Measurements from ENCODE around the gene RCSD1.

The RCSD1 gene

DNA sequence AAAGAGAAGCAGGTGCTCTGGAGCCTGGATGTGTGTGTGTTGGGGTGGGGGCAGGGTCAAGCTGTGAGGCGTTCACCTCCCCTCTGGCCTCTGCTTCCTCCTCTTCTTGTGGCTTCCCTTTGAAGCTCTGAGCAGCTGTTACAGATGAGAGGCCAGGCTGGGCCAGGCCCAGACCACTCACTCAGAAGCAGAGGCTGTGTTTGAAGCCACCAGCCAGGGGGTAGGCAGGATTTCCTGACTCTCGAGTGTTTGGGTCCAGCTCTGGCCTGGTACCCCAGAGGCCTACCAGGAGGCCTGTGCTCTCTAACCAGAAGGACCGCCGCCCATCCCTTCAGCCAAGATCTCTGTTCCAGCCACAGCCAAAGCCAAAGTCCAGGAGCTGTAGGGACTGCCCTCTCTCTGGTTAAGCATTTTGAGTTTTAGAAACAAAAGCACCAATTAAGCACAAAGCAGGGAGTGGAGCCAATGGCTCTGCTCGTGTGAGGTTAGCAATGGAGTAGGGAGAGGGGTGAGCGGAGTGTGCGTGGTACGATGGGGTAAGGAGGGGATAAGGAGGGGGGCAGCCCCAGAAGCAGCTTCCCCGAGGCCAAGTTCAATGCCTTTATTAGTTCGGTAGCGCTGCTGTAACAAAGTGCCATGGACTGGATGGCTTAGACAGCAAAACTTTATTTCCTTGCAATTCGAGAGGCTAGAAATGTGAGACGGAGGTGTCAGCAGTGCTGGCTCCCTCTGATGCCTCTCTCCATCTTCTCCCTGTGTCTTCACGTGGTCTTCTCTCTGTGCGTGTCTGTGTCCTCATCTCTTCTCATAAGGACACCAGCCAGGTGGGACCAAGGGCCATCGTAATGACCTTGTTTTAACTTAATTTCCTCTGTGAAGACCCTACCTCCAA is 20.5 kb downstream of the RCSD1 start:
- H3K4me1 ChIP-seq (ENCODE audit: low read length), result peaks cover 12% of the 10 kb centered on the region; the same call in 1 of the 2 replicates
- no peaks in the 10 kb centered on the region for H4K20me1 ChIP-seq (ENCODE audit: insufficient read depth, low read length)

DNA sequence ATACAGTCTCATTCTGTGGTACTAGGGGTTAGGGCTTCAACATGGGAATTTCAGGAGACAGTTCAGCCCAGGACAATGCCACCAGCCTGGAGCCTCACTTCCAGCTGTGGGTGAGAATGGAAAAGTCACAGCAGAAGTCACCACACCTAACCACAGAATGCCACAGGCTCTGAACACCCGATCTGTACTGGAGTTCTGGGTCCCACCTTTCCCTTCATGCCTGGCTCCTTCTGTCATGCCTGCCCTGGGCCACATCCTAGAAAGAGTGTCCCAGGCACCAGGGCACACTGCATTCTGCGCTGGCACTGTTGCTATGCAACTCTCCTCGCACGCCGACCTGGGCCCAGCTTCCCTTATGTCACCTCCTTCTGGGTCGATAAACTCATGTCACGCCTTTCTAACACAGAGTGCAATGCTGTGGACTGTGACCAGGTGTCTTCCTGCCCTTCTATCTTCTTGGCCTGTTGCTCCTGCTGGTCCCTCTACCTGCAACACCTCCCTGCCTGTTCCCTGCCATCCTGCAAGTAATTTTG is 21.2 kb downstream of the RCSD1 start:
- H3K79me2 ChIP-seq (ENCODE audit: low read length), result no peaks in the 10 kb centered on the region

More for the DNA sequence above, 20.5 kb downstream of the RCSD1 start:
- no peaks in the 10 kb centered on the region for H3K79me2 ChIP-seq (ENCODE audit: low read length)
- H3K27me3 ChIP-seq (ENCODE audit: low read depth, low read length), result no peaks in the 10 kb centered on the region
- H3K4me2 ChIP-seq (ENCODE audit: low read length), result no peak overlapping the region
- H3K4me3 ChIP-seq (ENCODE audit: low read length), result no peak overlapping the region
- no peak overlapping the region for H3K9ac ChIP-seq (ENCODE audit: low read length)
- H3K9me3 ChIP-seq (ENCODE audit: insufficient read depth, low read length), result no peaks in the 10 kb centered on the region
- no peak overlapping the region for H2AFZ ChIP-seq (ENCODE audit: low read depth, low read length)
- no peak for TF ChIP-seq CTCF (IDR thresholded peaks at IDR 0.05; ENCODE audit: low read depth, low read length)
- no peak for TF ChIP-seq EZH2phosphoT487 (IDR thresholded peaks at IDR 0.05; ENCODE audit: low read depth)
- H3K36me3 ChIP-seq (replicated peaks; ENCODE audit: low read depth, low read length), result no peaks in the 10 kb centered on the region
- H3K27ac ChIP-seq (ENCODE audit: low read length), result no peak overlapping the region

DNA sequence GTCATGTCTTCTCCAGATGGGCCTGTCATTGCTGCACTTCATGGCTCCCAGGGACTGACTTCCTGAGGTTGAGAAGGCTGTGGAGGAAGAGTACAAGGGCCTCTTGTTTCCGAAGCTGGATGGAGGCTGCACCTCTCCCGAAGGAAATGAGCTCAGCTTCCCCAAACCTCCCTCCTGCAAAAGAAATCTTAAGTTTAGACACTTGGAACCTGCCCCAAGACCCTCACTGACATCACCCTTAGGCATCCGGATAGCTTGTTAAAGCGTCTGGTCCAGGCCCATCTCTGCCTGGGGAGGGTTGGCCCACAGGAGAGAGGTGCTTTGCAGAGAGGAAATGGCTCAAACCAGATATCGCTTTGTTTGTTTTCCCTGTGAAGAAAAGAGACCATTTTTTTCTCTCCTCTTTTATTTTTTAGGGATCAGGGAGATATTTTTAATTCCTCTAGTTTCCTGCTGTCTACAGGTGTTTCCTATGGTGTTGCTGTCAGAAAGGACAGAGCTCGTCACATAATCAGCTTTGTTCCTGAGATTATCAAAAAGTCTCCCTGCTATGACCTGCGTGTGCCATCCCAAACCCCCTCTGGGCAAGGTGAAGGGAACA is 25.0 kb downstream of the RCSD1 start:
- no peak overlapping the region for H3K27ac ChIP-seq (ENCODE audit: low read length)
- H3K36me3 ChIP-seq (replicated peaks; ENCODE audit: low read depth, low read length), result no peaks in the 10 kb centered on the region
- H3K79me2 ChIP-seq (ENCODE audit: low read length), result no peaks in the 10 kb centered on the region
- no peak overlapping the region for H3K4me3 ChIP-seq (ENCODE audit: low read length)
- H2AFZ ChIP-seq (ENCODE audit: low read depth, low read length), result no peak overlapping the region
- H3K9me3 ChIP-seq (ENCODE audit: insufficient read depth, low read length), result no peaks in the 10 kb centered on the region
- H4K20me1 ChIP-seq (ENCODE audit: insufficient read depth, low read length), result no peaks in the 10 kb centered on the region
- no peak overlapping the region for H3K4me2 ChIP-seq (ENCODE audit: low read length)
- H3K9ac ChIP-seq (ENCODE audit: low read length), result no peak overlapping the region
- no peak for TF ChIP-seq EZH2phosphoT487 (IDR thresholded peaks at IDR 0.05; ENCODE audit: low read depth)
- TF ChIP-seq CTCF (IDR thresholded peaks at IDR 0.05; ENCODE audit: low read depth, low read length), result no peak
- no peaks in the 10 kb centered on the region for H3K27me3 ChIP-seq (ENCODE audit: low read depth, low read length)
- peaks cover 9% of the 10 kb centered on the region; the same call in 1 of the 2 replicates for H3K4me1 ChIP-seq (ENCODE audit: low read length)

More for the DNA sequence above, 21.2 kb downstream of the RCSD1 start:
- H3K4me3 ChIP-seq (ENCODE audit: low read length), result no peak overlapping the region
- no peaks in the 10 kb centered on the region for H3K27me3 ChIP-seq (ENCODE audit: low read depth, low read length)
- H3K4me2 ChIP-seq (ENCODE audit: low read length), result no peak overlapping the region
- H3K9me3 ChIP-seq (ENCODE audit: insufficient read depth, low read length), result no peaks in the 10 kb centered on the region
- H4K20me1 ChIP-seq (ENCODE audit: insufficient read depth, low read length), result no peaks in the 10 kb centered on the region
- TF ChIP-seq CTCF (IDR thresholded peaks at IDR 0.05; ENCODE audit: low read depth, low read length) (no peak), EZH2phosphoT487 (IDR thresholded peaks at IDR 0.05; ENCODE audit: low read depth) (no peak)
- no peak overlapping the region for H3K9ac ChIP-seq (ENCODE audit: low read length)
- no peaks in the 10 kb centered on the region for H3K36me3 ChIP-seq (replicated peaks; ENCODE audit: low read depth, low read length)
- no peak overlapping the region for H3K27ac ChIP-seq (ENCODE audit: low read length)
- peaks cover 12% of the 10 kb centered on the region; the same call in 1 of the 2 replicates for H3K4me1 ChIP-seq (ENCODE audit: low read length)
- H2AFZ ChIP-seq (ENCODE audit: low read depth, low read length), result no peak overlapping the region

- H3K9ac ChIP-seq (ENCODE audit: low read length), result no peak overlapping the region
- no peak overlapping the region for H2AFZ ChIP-seq (ENCODE audit: low read depth, low read length)
- no peak overlapping the region for H3K4me3 ChIP-seq (ENCODE audit: low read length)
- H3K27me3 ChIP-seq (ENCODE audit: low read depth, low read length), result no peaks in the 10 kb centered on the region
- no peaks in the 10 kb centered on the region for H3K79me2 ChIP-seq (ENCODE audit: low read length)
- peaks cover 5% of the 10 kb centered on the region; the same call in 1 of the 2 replicates for H3K4me1 ChIP-seq (ENCODE audit: low read length)
- H4K20me1 ChIP-seq (ENCODE audit: insufficient read depth, low read length), result no peaks in the 10 kb centered on the region
- no peak for TF ChIP-seq EZH2phosphoT487 (IDR thresholded peaks at IDR 0.05; ENCODE audit: low read depth)
- no peak for TF ChIP-seq CTCF (IDR thresholded peaks at IDR 0.05; ENCODE audit: low read depth, low read length)
- no peak overlapping the region for H3K27ac ChIP-seq (ENCODE audit: low read length)
- no peaks in the 10 kb centered on the region for H3K36me3 ChIP-seq (replicated peaks; ENCODE audit: low read depth, low read length)
- H3K4me2 ChIP-seq (ENCODE audit: low read length), result no peak overlapping the region
- no peaks in the 10 kb centered on the region for H3K9me3 ChIP-seq (ENCODE audit: insufficient read depth, low read length)
Observed at GRCh38 chr1:167656657-167657056, 26.6 kb downstream of the RCSD1 start.
